CD14-positive monocyte (primary cell): ENCODE results near the gene HPS5. TPM values are rescaled to one million over a fixed set of nuclear protein-coding genes. Genes with fewer than 3 reads are reported as not detected.

Experiments
- DNase-seq, 3 donors: peaks; one replicate each; pipeline ENCODE4 v3.0.0-alpha.2; 2011 to 2022
- H2AFZ ChIP-seq: 2 replicates; pipeline ENCODE4 v1.6.0; 2012; ENCODE audit warnings: mild to moderate bottlenecking, low read depth, low read length, inconsistent platforms; ENCODE audit not compliant: insufficient read depth, poor library complexity, severe bottlenecking
- H3K27ac ChIP-seq, 2 donors: 1 replicate in 1 of 2; 2 replicates in 1 of 2; pipeline ENCODE4 v1.5.1; 2012 to 2013; ENCODE audit warnings: low read length in 2 of 2, control low read depth in 1 of 2, inconsistent platforms in 1 of 2, low read depth in 1 of 2, mild to moderate bottlenecking in 1 of 2
- H3K27me3 ChIP-seq, 2 donors: one replicate each; pipeline versions ENCODE4 v1.6.0 to v1.6.1; 2011 to 2013; ENCODE audit warnings: low read length in 2 of 2; ENCODE audit not compliant: control insufficient read depth in 2 of 2, insufficient read depth in 2 of 2
- H3K36me3 ChIP-seq, 2 donors: replicated peaks in 1 of 2; 1 replicate in 1 of 2; 2 replicates in 1 of 2; pipeline versions ENCODE4 v1.5.1 to v1.6.1; 2012 to 2013; ENCODE audit warnings: low read length in 2 of 2, control low read depth in 1 of 2, inconsistent platforms in 1 of 2, mild to moderate bottlenecking in 1 of 2; ENCODE audit not compliant: insufficient read depth in 2 of 2, control insufficient read depth in 1 of 2
- H3K4me1 ChIP-seq, 2 donors: 1 replicate in 1 of 2; 2 replicates in 1 of 2; pipeline versions ENCODE4 v1.5.1 to v1.6.1; 2012 to 2013; ENCODE audit warnings: low read length in 2 of 2, control low read depth in 1 of 2, inconsistent platforms in 1 of 2, mild to moderate bottlenecking in 1 of 2, moderate library complexity in 1 of 2; ENCODE audit not compliant: insufficient read depth in 2 of 2, control insufficient read depth in 1 of 2
- H3K4me2 ChIP-seq: replicated peaks from 2 replicates; pipeline ENCODE3; 2012; ENCODE audit warnings: low read length, moderate library complexity, mild to moderate bottlenecking; ENCODE audit not compliant: poor library complexity, severe bottlenecking; ENCODE audit errors: extremely low read depth
- H3K4me3 ChIP-seq, 3 experiments: fragments of 200-600 bp in 1 of 3; sonication (generic) in 1 of 3; replicated peaks in 1 of 3; 1 replicate in 2 of 3; 2 replicates in 1 of 3; pipeline ENCODE4 v1.5.1; 2011 to 2013; ENCODE audit warnings: low read length in 3 of 3, mild to moderate bottlenecking in 3 of 3, control low read depth in 2 of 3, low read depth in 2 of 3, inconsistent platforms in 1 of 3, moderate library complexity in 1 of 3
- H3K79me2 ChIP-seq: 2 replicates; pipeline ENCODE4 v1.6.0; 2012; ENCODE audit warnings: mild to moderate bottlenecking, control low read depth, inconsistent platforms, low read length, moderate library complexity; ENCODE audit not compliant: insufficient read depth
- H3K9ac ChIP-seq: 2 replicates; pipeline ENCODE4 v1.6.0; 2017; ENCODE audit warnings: low read length, mild to moderate bottlenecking; ENCODE audit not compliant: insufficient read depth, poor library complexity, severe bottlenecking
- H3K9me3 ChIP-seq, 2 donors: replicated peaks in 1 of 2; 1 replicate in 1 of 2; 2 replicates in 1 of 2; pipeline versions ENCODE4 v1.5.1 to v1.6.1; 2012 to 2013; ENCODE audit warnings: low read length in 2 of 2, control low read depth in 1 of 2; ENCODE audit not compliant: control insufficient read depth in 1 of 2, insufficient read depth in 1 of 2
- H4K20me1 ChIP-seq: 2 replicates; pipeline ENCODE4 v1.6.0; 2012; ENCODE audit warnings: mild to moderate bottlenecking, low read length, control low read depth, moderate library complexity; ENCODE audit not compliant: insufficient read depth
- H3K27ac Mint-ChIP-seq, 7 donors: one replicate each; pipeline ENCODE4 v1.8.0; 2020; ENCODE audit warnings: mild to moderate bottlenecking in 7 of 7, mixed read lengths in 7 of 7, moderate library complexity in 6 of 7, inconsistent platforms in 2 of 7
- H3K27me3 Mint-ChIP-seq, 3 donors: one replicate each; pipeline ENCODE4 v1.8.0; 2021 to 2022; ENCODE audit warnings: low read depth in 3 of 3, mild to moderate bottlenecking in 3 of 3, mixed read lengths in 3 of 3, moderate library complexity in 3 of 3, inconsistent platforms in 1 of 3
- H3K36me3 Mint-ChIP-seq, 2 donors: one replicate each; pipeline ENCODE4 v1.8.0; 2020; ENCODE audit warnings: mixed read lengths in 2 of 2, inconsistent platforms in 1 of 2, mild to moderate bottlenecking in 1 of 2
- H3K4me1 Mint-ChIP-seq: one replicate; pipeline ENCODE4 v1.8.0; 2020; ENCODE audit warnings: mild to moderate bottlenecking, mixed read lengths
- H3K4me3 Mint-ChIP-seq, 2 donors: one replicate each; pipeline ENCODE4 v1.8.0; 2020; ENCODE audit warnings: mild to moderate bottlenecking in 2 of 2, mixed read lengths in 2 of 2, moderate library complexity in 1 of 2
- H3K9me3 Mint-ChIP-seq, 7 donors: one replicate each; pipeline ENCODE4 v1.8.0; 2020 to 2022; ENCODE audit warnings: mixed read lengths in 7 of 7, mild to moderate bottlenecking in 6 of 7, moderate library complexity in 6 of 7, inconsistent platforms in 2 of 7
- CTCF ChIP-seq: fragments of 200-600 bp; IDR thresholded peaks from one replicate; pipeline ENCODE4 v1.8.0; 2022; ENCODE audit warnings: antibody characterized with exemption, mild to moderate bottlenecking
- WGBS: methylation state at CpG from one replicate; pipeline ENCODE4 v1.1.5; 2013; ENCODE audit warnings: missing lambda C conversion rate; ENCODE audit not compliant: insufficient coverage; 5-methylcytosine and 5-hydroxymethylcytosine counted together
- intact Hi-C, 2 donors: fragments of 100-400 bp; cut with micrococcal nuclease; formaldehyde crosslinking; loops; one replicate each; pipeline versions ENCODE4 v1.15.0 to v1.15.1; 2023
- polyA plus RNA-seq, 3 donors: library from polyadenylated mRNA; depleted of rRNA in 1 of 3; unstranded in 2 of 3; stranded (reverse) in 1 of 3; fragments of 300-500 nt in 2 of 3; fragments of >200 nt in 1 of 3; fragmentation: Illumina TruSeq in 2 of 3; gene quantifications; 1 replicate in 2 of 3; 2 replicates in 1 of 3; pipeline ENCODE4 v1.2.3, GENCODE V29; 2012 to 2021

The HPS5 gene
- polyA plus RNA-seq, 3 donors = 11.4 to 17.7 (median 12.9) TPM

GRCh38 chr11:18314784-18315523 lies 7.0 kb downstream of the HPS5 start:
- peak overlapping the region in 1 of 2 donors; percentile 78 for H3K27ac ChIP-seq
- WGBS = 100% methylated on average over 4 of the region's 9 CpGs
- peak overlapping the region; percentile 53 for H2AFZ ChIP-seq
- H3K9me3 ChIP-seq = no peaks in the 10 kb centered on the region
- no peaks in the 10 kb centered on the region for H4K20me1 ChIP-seq
- H3K4me3 ChIP-seq = peak overlapping the region in 1 of 3 experiments; percentile 28
- Mint-ChIP-seq H3K4me3 (peak overlapping the region in 1 of 2 donors; percentile 41), H3K27ac (peak overlapping the region; percentile 53 to 88 (median 84)), H3K27me3 (no peaks in the 10 kb centered on the region), H3K36me3 (peaks cover 34 to 43% of the 10 kb centered on the region in 2 donors), H3K9me3 (peaks cover 0 to 4% (median 0%) of the 10 kb centered on the region in 7 donors), H3K4me1 (peaks cover 52% of the 10 kb centered on the region)
- TF ChIP-seq CTCF = no peak
- no peak overlapping the region for H3K9ac ChIP-seq
- DNase-seq = peak; percentile 10 to 23 (median 14)
- peak overlapping the region; percentile 21 for H3K4me2 ChIP-seq
- H3K36me3 ChIP-seq = peaks cover 18 to 39% of the 10 kb centered on the region in 2 donors
- peaks cover 80% of the 10 kb centered on the region for H3K79me2 ChIP-seq
- intact Hi-C loops = no loop called here
- H3K27me3 ChIP-seq = no peaks in the 10 kb centered on the region
- H3K4me1 ChIP-seq = peaks cover 21 to 58% of the 10 kb centered on the region in 2 donors

DNA sequence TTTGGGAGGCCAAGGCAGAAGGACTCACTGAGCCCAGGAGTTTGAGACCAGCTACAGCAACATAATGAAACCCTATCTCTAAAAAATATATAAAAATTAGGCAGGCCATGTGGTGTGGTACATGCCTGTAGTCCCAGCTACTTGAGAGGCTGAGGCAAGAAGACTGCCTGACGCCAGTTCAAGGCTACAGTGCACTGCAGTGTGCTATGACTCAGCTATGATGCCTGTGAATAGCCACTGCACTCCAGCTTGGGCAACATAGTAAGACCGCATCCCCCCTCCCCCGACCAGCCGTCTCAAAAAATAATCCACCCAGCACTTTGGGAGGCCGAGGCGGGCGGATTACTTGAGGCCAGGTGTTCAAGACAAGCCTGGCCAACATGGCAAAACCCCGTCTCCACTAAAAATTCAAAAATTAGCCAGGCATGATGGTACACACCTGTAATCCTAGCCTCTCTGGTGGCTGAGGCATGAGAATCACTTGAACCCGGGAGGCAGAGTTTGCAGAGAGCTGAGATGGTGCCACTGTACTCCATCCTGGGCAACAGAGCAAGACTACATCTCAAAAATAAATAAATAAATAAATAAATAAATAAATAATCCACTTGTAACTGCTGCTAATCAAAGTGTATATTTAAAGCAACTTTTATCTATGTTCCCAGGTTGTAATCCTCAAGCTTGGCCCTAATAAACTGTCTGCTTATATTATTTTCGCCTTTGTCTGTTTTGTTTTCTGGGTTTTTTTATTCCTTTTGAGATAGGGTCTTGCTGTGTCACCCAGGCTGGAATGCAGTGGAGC lies 7.8 kb downstream of the HPS5 start:
- Mint-ChIP-seq H3K27ac (peak overlapping the region; percentile 46 to 91 (median 84)), H3K4me1 (peaks cover 44% of the 10 kb centered on the region), H3K36me3 (peaks cover 35 to 47% of the 10 kb centered on the region in 2 donors), H3K9me3 (peaks cover 0 to 4% (median 0%) of the 10 kb centered on the region in 7 donors), H3K27me3 (no peaks in the 10 kb centered on the region), H3K4me3 (peak overlapping the region in 1 of 2 donors; percentile 41)
- Histone ChIP-seq H3K9me3 (no peaks in the 10 kb centered on the region), H4K20me1 (no peaks in the 10 kb centered on the region), H3K79me2 (peaks cover 72% of the 10 kb centered on the region), H3K4me1 (peaks cover 21 to 51% of the 10 kb centered on the region in 2 donors), H3K9ac (no peak overlapping the region), H3K36me3 (peaks cover 26 to 47% of the 10 kb centered on the region in 2 donors), H3K27me3 (no peaks in the 10 kb centered on the region), H3K4me2 (no peak overlapping the region), H3K4me3 (no peak overlapping the region), H3K27ac (peak overlapping the region in 1 of 2 donors; percentile 78), H2AFZ (no peak overlapping the region)
- intact Hi-C loops = no loop called here
- no peak for TF ChIP-seq CTCF
- 90% methylated on average over 5 of the region's 10 CpGs for WGBS
- DNase-seq = peak in 2 of 3 donors; percentile 34
